H1 (cell line): ENCODE results near the gene SNTG2. TPM values are rescaled to one million over a fixed set of nuclear protein-coding genes. Genes with fewer than 3 reads are reported as not detected.

Source experiments
- CTCF ChIA-PET: fragments of 300-600 bp; sonication (Branson Sonifier 250); formaldehyde crosslinking; loops from one replicate; lab custom pipeline; 2021; ENCODE audit not compliant: partially characterized antibody; lab: Charles Lee
- POLR2A ChIA-PET: fragments of 300-600 bp; sonication (Branson Sonifier 250); formaldehyde crosslinking; loops from one replicate; lab custom pipeline; 2021; ENCODE audit warnings: inconsistent platforms; ENCODE audit not compliant: partially characterized antibody; lab: Charles Lee
- DNase-seq, 2 experiments: peaks; one replicate each; pipeline versions ENCODE4 v3.0.0 to v3.0.0-alpha.2; 2010 to 2022; ENCODE audit warnings: low spot score in 2 of 2, low read depth in 1 of 2, mixed read lengths in 1 of 2
- FAIRE-seq: peaks from 2 replicates; lab custom pipeline; 2011; peaks lifted over from hg19 to GRCh38; lab: Jason Lieb, UNC
- H2AFZ ChIP-seq: 2 replicates; pipeline ENCODE4 v1.8.1; 2012; ENCODE audit warnings: low read length, inconsistent platforms
- H2AK5ac ChIP-seq: 2 replicates; pipeline ENCODE4 v1.6.1; 2013; ENCODE audit warnings: low read depth, low read length
- H2BK120ac ChIP-seq: replicated peaks from 2 replicates; pipeline ENCODE3; 2013; ENCODE audit warnings: low read depth, low read length, inconsistent platforms
- H2BK12ac ChIP-seq: 2 replicates; pipeline ENCODE4 v1.6.1; 2013; ENCODE audit warnings: low read depth, low read length
- H2BK15ac ChIP-seq: 2 replicates; pipeline ENCODE4 v1.6.1; 2013; ENCODE audit warnings: low read length
- H2BK20ac ChIP-seq: 2 replicates; pipeline ENCODE4 v1.6.1; 2013; ENCODE audit warnings: low read length
- H2BK5ac ChIP-seq: 2 replicates; pipeline ENCODE4 v1.6.1; 2013; ENCODE audit warnings: low read depth, low read length
- H3K14ac ChIP-seq: 2 replicates; pipeline ENCODE4 v1.6.1; 2013; ENCODE audit warnings: inconsistent platforms; ENCODE audit not compliant: insufficient read length
- H3K18ac ChIP-seq: 2 replicates; pipeline ENCODE4 v1.6.1; 2013; ENCODE audit warnings: low read length; ENCODE audit errors: extremely low read depth
- H3K23ac ChIP-seq: 2 replicates; pipeline ENCODE4 v1.6.1; 2013; ENCODE audit warnings: inconsistent platforms; ENCODE audit not compliant: insufficient read length
- H3K23me2 ChIP-seq: 2 replicates; pipeline ENCODE4 v1.6.1; 2013; ENCODE audit warnings: low read depth, low read length
- H3K27ac ChIP-seq: 2 replicates; pipeline ENCODE4 v1.6.1; 2011; ENCODE audit warnings: low read depth, low read length, inconsistent platforms
- H3K27me3 ChIP-seq, 4 experiments: replicated peaks in 1 of 4; 1 replicate in 1 of 4; 2 replicates in 3 of 4; pipeline versions ENCODE4 v1.6.1 to v1.8.1; 2011 to 2013; ENCODE audit warnings: low read length in 3 of 4, mild to moderate bottlenecking in 3 of 4, inconsistent platforms in 2 of 4, mixed read lengths in 2 of 4, moderate library complexity in 1 of 4; ENCODE audit not compliant: control insufficient read depth in 3 of 4, insufficient read depth in 3 of 4; ENCODE audit errors: extremely low read depth in 1 of 4
- H3K36me3 ChIP-seq, 4 experiments: 2 replicates each; pipeline versions ENCODE4 v1.6.1 to v1.8.1; 2011 to 2013; ENCODE audit warnings: mild to moderate bottlenecking in 4 of 4, low read length in 3 of 4, moderate library complexity in 2 of 4, control low read depth in 1 of 4, inconsistent platforms in 1 of 4; ENCODE audit not compliant: insufficient read depth in 4 of 4, control insufficient read depth in 2 of 4
- H3K4ac ChIP-seq: replicated peaks from 2 replicates; pipeline ENCODE3; 2013; ENCODE audit warnings: low read length, low read depth, mixed read lengths, inconsistent platforms; ENCODE audit not compliant: insufficient read length
- H3K4me1 ChIP-seq, 4 experiments: replicated peaks in 1 of 4; 1 replicate in 1 of 4; 2 replicates in 3 of 4; pipeline versions ENCODE4 v1.6.1 to v1.8.1; 2011 to 2013; ENCODE audit warnings: low read length in 3 of 4, inconsistent platforms in 2 of 4, mixed read lengths in 1 of 4; ENCODE audit not compliant: insufficient read depth in 4 of 4, control insufficient read depth in 3 of 4
- H3K4me2 ChIP-seq, 2 experiments: 2 replicates each; pipeline versions ENCODE4 v1.6.1 to v1.8.1; 2011 to 2013; ENCODE audit warnings: low read depth in 2 of 2, low read length in 2 of 2, control low read depth in 1 of 2, inconsistent platforms in 1 of 2, mild to moderate bottlenecking in 1 of 2; ENCODE audit not compliant: insufficient read depth in 1 of 2
- H3K4me3 ChIP-seq, 4 experiments: fragments of 200-600, 300-600 bp in 1 of 4; sonication (generic), shearing (Covaris generic), sonication (Bioruptor Twin) in 1 of 4; 2 replicates each; pipeline versions ENCODE4 v1.5.1 to v1.8.1; 2011 to 2016; ENCODE audit warnings: low read length in 4 of 4, low read depth in 3 of 4, control low read depth in 2 of 4, inconsistent platforms in 2 of 4, mild to moderate bottlenecking in 2 of 4, mixed read lengths in 1 of 4, moderate library complexity in 1 of 4; ENCODE audit not compliant: insufficient read depth in 2 of 4; ENCODE audit errors: extremely low read depth in 1 of 4
- H3K56ac ChIP-seq: replicated peaks from 2 replicates; pipeline ENCODE3; 2013; ENCODE audit warnings: low read depth, mild to moderate bottlenecking, mixed read lengths, low read length, inconsistent platforms; ENCODE audit not compliant: insufficient read length
- H3K79me1 ChIP-seq: 2 replicates; pipeline ENCODE4 v1.6.1; 2013; ENCODE audit warnings: low read depth, low read length, control low read depth
- H3K79me2 ChIP-seq, 2 experiments: 2 replicates each; pipeline versions ENCODE4 v1.6.1 to v1.8.1; 2012 to 2013; ENCODE audit warnings: low read length in 2 of 2, mild to moderate bottlenecking in 2 of 2, inconsistent platforms in 1 of 2; ENCODE audit not compliant: insufficient read depth in 2 of 2, control insufficient read depth in 1 of 2
- H3K9ac ChIP-seq, 4 experiments: replicated peaks in 1 of 4; 1 replicate in 1 of 4; 2 replicates in 3 of 4; pipeline versions ENCODE4 v1.6.1 to v1.8.1; 2011 to 2013; ENCODE audit warnings: low read depth in 3 of 4, low read length in 3 of 4, control low read depth in 2 of 4, mild to moderate bottlenecking in 2 of 4, moderate library complexity in 2 of 4, inconsistent platforms in 1 of 4; ENCODE audit errors: extremely low read depth in 1 of 4
- H3K9me3 ChIP-seq, 2 experiments: 2 replicates each; pipeline versions ENCODE4 v1.6.1 to v1.8.1; 2012 to 2013; ENCODE audit warnings: mild to moderate bottlenecking in 2 of 2, moderate library complexity in 2 of 2, control low read depth in 1 of 2, inconsistent platforms in 1 of 2, low read depth in 1 of 2, low read length in 1 of 2, mixed read lengths in 1 of 2; ENCODE audit not compliant: insufficient read depth in 2 of 2
- H4K20me1 ChIP-seq, 2 experiments: replicated peaks in 1 of 2; 2 replicates each; pipeline versions ENCODE3 to v1.8.1; 2011 to 2013; ENCODE audit warnings: inconsistent platforms in 2 of 2, low read length in 2 of 2, mild to moderate bottlenecking in 1 of 2; ENCODE audit not compliant: insufficient read depth in 2 of 2, control insufficient read depth in 1 of 2
- H4K5ac ChIP-seq: 2 replicates; pipeline ENCODE4 v1.6.1; 2013; ENCODE audit warnings: low read length, low read depth, mixed read lengths, inconsistent platforms; ENCODE audit not compliant: insufficient read length
- H4K8ac ChIP-seq: 2 replicates; pipeline ENCODE4 v1.8.0; 2013; ENCODE audit warnings: mild to moderate bottlenecking, moderate library complexity, low read length, inconsistent platforms; ENCODE audit not compliant: insufficient read depth; ENCODE audit errors: extremely low read depth
- H4K91ac ChIP-seq: replicated peaks from 2 replicates; pipeline ENCODE3; 2013; ENCODE audit warnings: low read length, mixed read lengths, inconsistent platforms; ENCODE audit not compliant: insufficient read length
- BRCA1 ChIP-seq: IDR thresholded peaks from 2 replicates; pipeline ENCODE4 v1.6.1; 2012; ENCODE audit warnings: low read depth, low read length, improper control_type of control experiment
- CTBP2 ChIP-seq: IDR thresholded peaks from 2 replicates; pipeline ENCODE4 v1.7.0; 2011; ENCODE audit warnings: borderline replicate concordance, mild to moderate bottlenecking, moderate library complexity, mixed read lengths, low read length; ENCODE audit not compliant: insufficient read depth, insufficient read length
- EGR1 ChIP-seq: IDR thresholded peaks from 2 replicates; pipeline ENCODE4 v1.6.1; 2011; ENCODE audit warnings: low read depth, low read length, borderline replicate concordance
- EZH2 ChIP-seq: fragments of 200-600 bp; sonication (generic); IDR thresholded peaks from 2 replicates; pipeline ENCODE4 v1.7.1; 2012; ENCODE audit warnings: low read depth, mild to moderate bottlenecking, moderate library complexity, low read length, inconsistent platforms; ENCODE audit not compliant: severe bottlenecking
- PHF8 ChIP-seq: fragments of 200-600 bp; sonication (generic); conservative IDR thresholded peaks from 2 replicates; pipeline ENCODE4 v1.7.1; 2012; ENCODE audit warnings: low read depth, mild to moderate bottlenecking, inconsistent platforms, low read length, moderate library complexity
- POLR2AphosphoS5 ChIP-seq: IDR thresholded peaks from 2 replicates; pipeline ENCODE4 v1.6.1; 2011; ENCODE audit warnings: low read depth, low read length
- RNF2 ChIP-seq: fragments of 200-900, 300-1000 bp; sonication (generic); IDR thresholded peaks from 2 replicates; pipeline ENCODE4 v1.7.1; 2016; ENCODE audit warnings: borderline replicate concordance, low read depth, mild to moderate bottlenecking, antibody characterized with exemption, low read length; ENCODE audit not compliant: poor library complexity, severe bottlenecking; ENCODE audit errors: missing control alignments
- SP4 ChIP-seq: IDR thresholded peaks from 2 replicates; pipeline ENCODE4 v1.6.1; 2012; ENCODE audit warnings: low read length, inconsistent platforms
- WGBS, 2 experiments: shearing (Covaris generic) in 1 of 2; methylation state at CpG; one replicate each; pipeline versions ENCODE4 v1.1.6 to v1.1.7; 2013 to 2015; ENCODE audit warnings: low lambda C conversion rate in 2 of 2, mixed read lengths in 2 of 2, inconsistent platforms in 1 of 2, low coverage in 1 of 2, missing lambda C conversion rate in 1 of 2; ENCODE audit not compliant: insufficient replicate concordance in 2 of 2, insufficient coverage in 1 of 2, insufficient read length in 1 of 2; ENCODE audit errors: extremely low coverage in 1 of 2, missing lambda C conversion rate in 1 of 2; 5-methylcytosine and 5-hydroxymethylcytosine counted together
- polyA plus RNA-seq, 7 experiments: library from polyadenylated mRNA; depleted of rRNA in 3 of 7; stranded (reverse) in 5 of 7; unstranded in 2 of 7; fragments of >200 nt in 5 of 7; fragments of 200-250 nt in 2 of 7; gene quantifications; 1 replicate in 5 of 7; 2 replicates in 1 of 7; 4 replicates in 1 of 7; pipeline versions ENCODE4 v1.2.1 to v1.2.3, GENCODE V29; 2011 to 2013; ENCODE audit warnings: missing spikeins in 2 of 7, mixed read lengths in 2 of 7
- total RNA-seq: library from RNA; stranded (reverse); fragmentation: NEBNext Ultra II Directional; extraction: Animal tissue kit (Norgen Biotek cat#: 25700); gene quantifications from 2 replicates; pipeline ENCODE4 v1.2.1, GENCODE V29; 2021

Gene SNTG2
- total and polyA plus RNA-seq, 2 of the 8 experiments (the other 6 are each of a cell fraction or from before 2014, with no cell fraction given): 6.6 to 18.1 TPM

DNA sequence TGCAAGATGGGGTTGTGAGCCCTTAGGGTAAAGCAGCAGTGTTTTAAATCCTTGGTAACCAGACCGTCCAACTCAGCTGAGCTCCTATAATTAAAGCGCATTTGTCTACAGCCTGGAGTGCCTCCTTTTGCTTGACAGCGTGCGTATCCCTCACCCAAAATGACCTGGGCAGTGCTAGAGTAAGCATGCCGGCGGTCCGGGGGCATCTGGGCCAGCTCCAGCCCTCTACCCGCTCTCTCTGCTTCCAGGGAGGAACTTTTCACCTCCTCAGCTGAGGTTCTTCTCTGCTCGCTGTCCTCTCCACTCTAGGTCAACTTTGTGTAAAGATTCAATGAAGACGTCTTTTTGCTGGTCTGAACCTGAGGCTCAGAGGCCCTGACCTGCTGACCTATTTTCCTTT is 360.2 kb downstream of the SNTG2 start:
- H2BK120ac ChIP-seq: no peak overlapping the region
- no peak overlapping the region for H3K23ac ChIP-seq
- no peak for FAIRE-seq
- H3K4me1 ChIP-seq: peaks cover 0 to 5% (median 2%) of the 10 kb centered on the region in 4 experiments; a peak in 4 of 7 replicates
- no peak overlapping the region for H3K4me3 ChIP-seq
- TF ChIP-seq CTBP2 (no peak), BRCA1 (no peak), PHF8 (no peak), RNF2 (no peak), EZH2 (no peak), SP4 (no peak), EGR1 (no peak), POLR2AphosphoS5 (no peak)
- no peak overlapping the region for H2AFZ ChIP-seq
- POLR2A ChIA-PET: no interaction called here
- H3K27me3 ChIP-seq: no peaks in the 10 kb centered on the region
- no peak overlapping the region for H3K4ac ChIP-seq
- no peak overlapping the region; the same call in 1 of the 2 replicates for H3K27ac ChIP-seq
- H2BK5ac ChIP-seq: no peak overlapping the region
- CTCF ChIA-PET: no interaction called here
- H4K20me1 ChIP-seq: peaks cover 0 to 5% of the 10 kb centered on the region in 2 experiments
- DNase-seq: no peak
- no peak overlapping the region for H3K56ac ChIP-seq
- H4K8ac ChIP-seq: no peak overlapping the region
- no peak overlapping the region for H4K91ac ChIP-seq
- no peak overlapping the region for H3K4me2 ChIP-seq
- H3K14ac ChIP-seq: no peak overlapping the region
- H3K79me2 ChIP-seq: no peaks in the 10 kb centered on the region
- no peak overlapping the region for H3K18ac ChIP-seq
- H4K5ac ChIP-seq: no peak overlapping the region
- 92% methylated on average over 10 of the region's 10 CpGs; no CpG with 5 or more reads in 1 of the 2 experiments for WGBS, 2 experiments
- H2BK20ac ChIP-seq: no peak overlapping the region
- peaks cover 3% of the 10 kb centered on the region; the same call in 1 of the 2 replicates for H3K23me2 ChIP-seq
- no peaks in the 10 kb centered on the region for H3K36me3 ChIP-seq
- H2BK12ac ChIP-seq: no peak overlapping the region
- H3K9ac ChIP-seq: no peak overlapping the region
- no peaks in the 10 kb centered on the region for H3K79me1 ChIP-seq
- no peak overlapping the region for H2BK15ac ChIP-seq
- no peaks in the 10 kb centered on the region for H3K9me3 ChIP-seq
- no peak overlapping the region for H2AK5ac ChIP-seq
